Stimulated activated CD8-positive, alpha-beta memory T cell treated with anti-CD3 and anti-CD28 coated beads, Interleukin-15, amount 100 ng/mL, for 4 hours (primary cell): ENCODE results near the gene TNNI3K.

Experiments
- DNase-seq, 2 donors: peaks; one replicate each; pipeline ENCODE4 v3.0.0-alpha.2; 2020; ENCODE audit warnings: low read depth in 2 of 2

The TNNI3K gene

DNA sequence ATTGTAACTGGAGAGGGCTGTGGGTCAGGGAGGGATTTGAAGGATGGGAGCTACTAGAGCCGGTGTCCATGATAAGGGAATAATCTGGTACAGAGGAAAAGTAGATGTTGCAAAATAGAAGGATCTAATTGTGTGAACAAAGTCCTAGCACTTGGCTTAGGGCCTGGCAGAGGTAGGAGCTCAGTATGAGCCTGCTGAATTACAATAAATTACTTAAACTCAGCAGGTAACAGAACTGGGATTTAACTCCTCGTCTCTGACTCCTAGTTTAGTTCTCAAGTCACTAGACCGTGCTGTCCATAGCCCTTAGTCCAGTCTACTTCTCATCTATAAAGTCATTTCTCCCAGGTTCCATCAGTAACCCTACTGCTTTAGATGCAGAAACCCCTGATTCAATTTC is 157.0 kb downstream of the TNNI3K start:
- no peak for DNase-seq

DNA sequence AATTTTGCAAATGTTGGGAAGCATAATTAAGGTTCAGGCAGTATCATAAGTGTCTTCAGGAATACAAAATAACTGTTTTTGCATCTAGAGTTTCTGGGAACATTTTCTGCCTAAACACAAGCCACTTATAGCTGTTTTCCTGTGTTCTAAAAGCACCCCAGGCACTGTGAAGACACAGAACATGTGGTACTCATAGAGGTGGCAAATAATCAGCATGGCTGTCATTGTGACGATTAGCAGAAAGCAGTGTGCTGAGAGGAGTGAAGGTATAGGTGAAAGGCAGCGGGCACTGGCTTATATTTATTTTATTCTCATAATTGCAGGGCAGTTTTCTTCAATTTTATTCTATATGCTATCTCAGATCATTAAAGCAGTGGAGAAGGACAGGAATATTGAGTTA is 157.7 kb downstream of the TNNI3K start:
- no peak for DNase-seq

DNA sequence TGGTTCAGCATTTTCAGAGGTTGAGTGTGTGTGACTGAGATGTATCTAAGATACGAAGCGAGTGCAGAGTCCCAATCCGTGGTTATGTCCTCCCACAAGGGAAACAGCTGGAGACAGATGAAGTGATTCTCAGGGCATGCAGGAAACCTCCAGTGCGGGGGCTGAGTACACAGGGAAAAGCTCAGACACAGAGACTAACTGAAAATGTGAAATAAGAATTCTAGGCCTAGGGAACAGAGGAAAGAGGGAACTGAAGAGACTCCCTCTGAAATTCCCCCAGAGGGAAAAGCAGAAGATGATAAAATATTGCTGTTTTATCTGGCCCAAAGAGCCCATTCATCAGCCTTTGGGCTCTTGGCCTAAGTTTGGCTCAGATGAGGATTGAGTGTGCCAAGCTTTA is 160.4 kb downstream of the TNNI3K start:
- DNase-seq: no peak

DNA sequence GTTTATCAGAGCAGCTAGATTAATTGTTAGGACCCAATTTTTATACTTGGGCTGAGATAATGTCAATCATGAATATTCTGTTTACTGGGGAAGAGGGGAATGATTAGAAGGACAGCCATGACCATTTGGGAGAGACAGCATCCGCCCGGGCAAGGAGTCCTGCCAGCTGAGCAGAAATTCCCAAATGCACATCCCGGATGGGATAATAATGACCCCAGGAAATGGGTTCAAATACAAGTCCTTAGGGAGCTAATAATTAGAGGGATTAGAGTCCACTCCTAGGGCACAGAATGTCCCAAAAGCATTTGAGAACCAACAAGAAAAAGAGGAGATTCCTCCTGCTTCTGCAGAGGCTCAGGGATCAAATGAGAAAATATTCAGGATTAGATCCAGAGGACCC is 161.3 kb downstream of the TNNI3K start:
- no peak for DNase-seq

DNA sequence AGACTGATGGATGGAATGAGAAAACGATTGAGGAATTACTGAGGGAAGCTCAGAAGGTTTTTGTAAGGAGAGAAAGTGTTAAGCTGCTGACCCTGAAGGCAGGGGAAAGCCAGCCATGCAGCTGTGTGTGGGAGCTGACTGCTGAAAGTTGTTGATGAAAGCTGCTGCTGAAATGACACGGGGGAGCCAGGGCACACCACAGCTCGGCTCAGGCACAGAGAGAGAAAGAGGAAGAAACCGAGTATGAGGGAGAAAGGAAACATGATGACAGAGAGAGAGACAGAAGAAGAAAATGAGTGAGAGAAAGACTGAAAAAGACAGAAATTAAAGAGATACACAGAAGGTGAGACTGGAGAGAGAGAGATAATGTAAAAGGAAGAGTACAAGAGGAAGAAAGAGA is 161.7 kb downstream of the TNNI3K start:
- no peak for DNase-seq

DNA sequence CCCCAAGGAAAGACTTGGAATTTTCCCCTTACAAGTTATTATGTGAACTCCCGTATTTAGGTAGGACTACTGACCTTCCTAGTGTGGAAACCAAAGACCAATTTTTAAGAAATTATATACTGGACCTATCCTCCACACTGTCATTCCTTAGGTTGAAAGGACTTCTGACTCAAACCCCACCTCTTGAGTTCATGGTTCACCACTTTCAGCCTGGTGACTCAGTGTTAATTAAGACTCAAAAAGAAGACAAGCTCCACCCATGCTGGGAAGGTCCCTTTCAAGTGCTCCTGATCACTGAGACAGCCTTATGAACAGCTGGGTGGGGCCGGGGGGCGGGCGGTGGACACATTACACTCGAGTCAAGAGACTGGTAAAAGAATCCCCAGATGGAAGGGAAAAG is 164.1 kb downstream of the TNNI3K start:
- no peak for DNase-seq

DNA sequence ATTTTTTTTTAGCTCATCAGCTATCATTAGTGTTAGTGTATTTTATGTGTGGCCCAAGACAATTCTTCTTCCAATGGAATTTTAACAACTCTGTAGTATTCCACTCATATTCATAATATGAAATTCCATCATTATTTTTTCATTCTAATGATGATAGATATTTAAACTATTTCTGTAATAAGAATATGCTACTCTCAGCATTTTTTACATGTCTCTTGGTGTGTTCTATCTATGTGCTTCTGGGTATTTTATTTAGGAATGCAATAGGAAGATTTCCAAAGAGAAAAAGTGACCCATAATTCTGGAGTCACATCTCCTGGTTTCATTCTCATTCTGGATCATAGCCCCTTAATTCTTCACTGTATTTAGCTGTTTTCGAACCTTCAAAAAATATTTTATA is 167.7 kb downstream of the TNNI3K start:
- DNase-seq: no peak

DNA sequence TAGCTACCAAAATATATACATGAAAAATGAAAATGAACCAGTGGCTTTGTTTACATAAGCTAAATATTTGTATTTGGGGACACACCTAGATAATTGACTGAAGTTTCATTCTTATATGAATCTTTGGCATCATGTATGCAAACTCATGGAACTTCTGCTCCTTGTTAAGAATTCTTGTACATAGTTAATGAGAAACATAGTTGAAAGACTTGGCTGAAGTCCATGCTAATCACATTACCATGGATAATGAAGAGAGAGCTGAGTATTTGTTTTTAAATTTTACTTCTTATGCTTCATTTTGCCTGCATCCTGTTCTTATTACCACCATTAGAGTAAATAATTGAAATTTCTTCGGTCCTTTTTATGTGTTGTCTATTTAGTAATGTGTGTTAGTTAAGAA is 168.4 kb downstream of the TNNI3K start:
- DNase-seq: no peak

DNA sequence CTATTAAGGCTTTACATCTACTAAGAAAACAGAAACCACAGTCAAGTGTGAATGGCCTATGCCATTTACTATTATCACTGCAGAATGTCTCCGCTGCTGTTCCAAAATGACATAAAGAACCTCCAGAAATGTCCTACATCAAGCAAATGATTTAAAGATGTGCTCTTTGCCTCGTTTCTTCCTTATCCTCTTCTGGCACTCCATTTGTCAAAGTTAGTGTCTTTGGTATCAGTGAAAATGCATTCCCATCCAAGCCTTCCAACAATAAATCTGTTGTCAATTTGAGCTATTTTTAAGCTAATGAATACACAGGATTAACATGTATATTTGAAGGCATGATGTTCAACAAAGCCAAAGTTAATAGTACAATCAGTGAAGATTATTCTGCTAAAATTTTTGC is 171.6 kb downstream of the TNNI3K start:
- DNase-seq: no peak

DNA sequence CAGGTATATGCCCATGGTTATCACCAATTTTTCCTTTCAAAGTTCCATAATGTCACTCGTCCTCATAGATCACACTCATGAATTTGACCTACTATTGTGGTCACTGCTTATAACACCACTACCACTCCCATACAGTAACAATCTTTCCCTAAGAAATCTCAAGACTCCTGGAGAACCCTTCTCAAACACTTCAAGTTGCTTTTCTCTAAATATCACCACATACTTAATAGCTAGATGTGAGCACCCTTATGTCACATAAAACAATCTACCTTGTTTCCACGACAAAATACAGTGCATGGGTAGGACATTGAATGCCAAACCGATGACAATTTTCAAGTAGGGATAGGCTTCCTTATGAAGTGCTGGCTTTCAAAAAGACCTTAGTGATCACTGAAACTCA is 172.7 kb downstream of the TNNI3K start:
- DNase-seq: no peak

DNA sequence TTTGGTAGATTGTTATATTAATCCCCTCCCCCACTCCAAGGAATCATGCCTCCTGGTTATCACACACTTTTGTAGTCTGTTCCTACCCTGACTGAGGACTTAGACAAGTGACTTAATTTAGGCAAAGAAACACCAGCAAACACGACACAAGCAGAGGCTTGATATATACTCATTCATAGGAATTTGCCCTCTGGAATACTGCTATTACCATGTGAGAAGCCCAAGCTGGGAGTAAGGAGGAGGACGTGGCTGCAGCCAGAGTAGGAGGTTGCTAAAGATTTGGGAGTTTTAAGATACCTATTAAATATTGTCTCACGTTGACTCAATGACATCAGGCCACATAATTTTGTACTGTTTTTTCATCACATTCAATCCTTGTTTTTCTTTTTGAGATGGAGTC is 177.1 kb downstream of the TNNI3K start:
- DNase-seq: no peak

DNA sequence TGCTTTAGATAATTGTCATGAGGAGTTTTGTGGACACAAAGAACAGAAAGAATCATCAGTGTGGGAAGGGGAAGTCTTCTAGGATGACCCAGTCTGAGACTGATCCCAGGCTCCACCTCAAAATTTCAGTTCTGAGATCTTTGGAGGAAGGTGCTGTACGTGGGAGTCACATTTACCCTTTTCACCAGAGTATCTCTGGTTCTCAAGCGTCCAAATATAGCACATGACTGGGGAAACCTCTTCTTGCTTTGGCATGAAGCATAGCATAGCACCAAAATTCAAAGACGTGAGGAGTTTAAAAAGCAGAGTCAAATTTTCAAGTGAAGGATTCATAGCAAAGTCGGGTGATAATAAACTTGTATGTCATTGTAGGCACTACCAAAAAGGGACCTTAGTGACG is 180.7 kb downstream of the TNNI3K start:
- no peak for DNase-seq

DNA sequence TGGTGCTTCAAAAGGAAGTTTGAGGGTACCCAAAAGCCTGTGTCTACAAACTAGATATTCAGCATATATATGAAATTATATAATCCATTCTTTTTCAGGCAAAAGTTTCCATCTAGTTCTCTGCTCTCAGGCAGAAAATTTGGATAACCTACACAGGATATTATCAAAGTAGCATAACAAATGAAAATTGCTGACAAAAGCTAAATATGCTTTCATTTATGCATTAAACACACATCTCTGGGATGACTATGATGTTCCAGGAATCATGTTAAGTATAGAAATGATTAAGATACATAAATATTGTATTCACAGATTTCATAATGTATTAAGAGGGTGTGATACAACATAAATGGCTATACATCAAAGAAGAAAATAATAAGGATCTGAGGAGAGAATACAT is 184.4 kb downstream of the TNNI3K start:
- DNase-seq: no peak

DNA sequence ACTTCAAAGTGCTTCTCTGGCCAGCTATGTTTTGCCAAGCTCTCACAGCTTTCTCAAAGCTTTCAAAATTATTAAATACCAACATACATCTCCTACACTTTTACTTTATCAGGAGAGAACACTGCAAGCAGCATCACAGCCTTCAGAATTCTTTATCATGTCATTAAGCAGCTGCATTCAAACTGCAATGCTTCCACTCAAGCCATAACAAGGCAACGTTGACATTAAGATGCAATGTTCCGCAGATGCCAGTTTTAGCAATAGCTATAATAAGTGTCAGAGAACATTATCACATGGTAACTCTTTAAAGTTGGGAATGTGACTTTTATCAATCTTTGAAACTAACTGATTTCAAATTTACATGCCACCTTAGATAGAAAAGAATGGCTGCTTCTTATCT is 185.3 kb downstream of the TNNI3K start:
- DNase-seq: no peak

DNA sequence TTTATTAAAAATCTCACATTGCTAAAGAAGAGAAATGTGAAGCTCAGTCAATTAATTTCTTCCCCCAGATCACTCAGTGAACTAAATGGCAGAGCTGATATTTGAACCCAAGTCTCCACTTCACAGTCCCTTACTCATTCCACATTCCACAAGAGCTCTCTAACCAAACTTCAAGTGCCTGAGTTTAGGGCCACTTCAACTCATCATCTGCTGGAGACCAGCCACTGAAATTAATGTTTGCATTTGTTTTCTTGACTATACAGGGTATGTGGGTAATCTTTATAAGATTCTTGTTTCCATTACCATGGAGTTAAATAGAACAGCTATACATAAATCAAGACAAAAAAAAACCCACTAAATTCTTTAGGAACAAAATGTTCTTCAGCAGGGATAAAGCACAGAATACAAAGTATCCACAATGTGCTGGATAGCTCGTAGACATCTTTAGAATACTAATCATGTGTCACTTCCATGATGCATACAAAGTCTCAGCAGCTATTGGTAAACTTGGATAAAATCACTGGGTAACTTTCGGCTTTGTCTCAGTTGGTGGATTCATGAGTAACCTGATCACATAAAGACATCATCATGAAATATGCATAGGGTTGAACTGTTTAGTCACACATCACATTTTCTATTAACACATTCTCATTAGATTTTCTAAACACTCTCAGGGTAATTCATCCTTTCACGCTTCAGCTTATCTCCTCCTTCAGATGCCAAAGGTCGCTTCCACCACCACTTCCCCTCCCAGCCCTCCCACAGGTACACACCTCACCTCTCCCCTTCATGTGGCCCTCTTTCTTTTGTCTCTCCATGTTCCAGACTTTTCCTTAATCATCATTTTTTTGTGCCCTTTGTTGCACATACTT is 187.5 kb downstream of the TNNI3K start:
- no peak for DNase-seq

DNA sequence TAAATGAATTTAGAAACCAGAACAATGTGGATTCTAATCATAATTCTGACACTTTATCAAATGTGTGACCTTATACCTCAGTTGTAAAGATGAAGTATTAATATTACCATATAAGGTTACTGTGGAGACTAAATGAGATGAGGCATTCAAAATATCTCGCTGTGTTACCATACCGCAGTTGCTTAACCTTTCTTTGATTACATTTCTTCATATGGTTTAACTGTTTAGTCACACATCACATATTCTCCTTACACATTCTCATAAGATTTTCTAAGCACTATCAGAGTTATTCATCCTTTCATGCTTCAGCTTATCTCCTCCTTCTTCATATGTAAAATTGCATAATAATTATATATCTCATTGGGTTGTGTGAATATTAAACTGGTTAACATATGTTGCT is 188.3 kb downstream of the TNNI3K start:
- DNase-seq: no peak

DNA sequence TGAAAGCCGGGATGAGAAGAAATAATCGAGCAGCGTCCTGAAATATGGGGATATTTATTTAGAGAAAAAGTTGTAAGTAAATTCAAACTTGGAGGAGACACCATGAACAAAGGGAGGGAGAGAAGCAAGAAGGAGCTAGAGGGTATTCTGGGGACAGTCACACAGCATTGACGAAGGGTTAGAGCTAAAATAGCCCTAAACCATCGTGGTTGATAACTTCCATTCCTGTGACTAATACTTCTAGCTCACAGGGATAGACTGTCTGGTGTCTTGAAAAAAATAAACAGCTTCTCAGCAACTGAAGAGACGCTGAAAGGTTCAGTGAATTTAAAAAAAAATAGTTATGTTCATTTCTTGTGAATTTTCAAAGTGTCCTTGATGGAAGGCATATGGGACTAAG is 190.5 kb downstream of the TNNI3K start:
- DNase-seq: no peak

DNA sequence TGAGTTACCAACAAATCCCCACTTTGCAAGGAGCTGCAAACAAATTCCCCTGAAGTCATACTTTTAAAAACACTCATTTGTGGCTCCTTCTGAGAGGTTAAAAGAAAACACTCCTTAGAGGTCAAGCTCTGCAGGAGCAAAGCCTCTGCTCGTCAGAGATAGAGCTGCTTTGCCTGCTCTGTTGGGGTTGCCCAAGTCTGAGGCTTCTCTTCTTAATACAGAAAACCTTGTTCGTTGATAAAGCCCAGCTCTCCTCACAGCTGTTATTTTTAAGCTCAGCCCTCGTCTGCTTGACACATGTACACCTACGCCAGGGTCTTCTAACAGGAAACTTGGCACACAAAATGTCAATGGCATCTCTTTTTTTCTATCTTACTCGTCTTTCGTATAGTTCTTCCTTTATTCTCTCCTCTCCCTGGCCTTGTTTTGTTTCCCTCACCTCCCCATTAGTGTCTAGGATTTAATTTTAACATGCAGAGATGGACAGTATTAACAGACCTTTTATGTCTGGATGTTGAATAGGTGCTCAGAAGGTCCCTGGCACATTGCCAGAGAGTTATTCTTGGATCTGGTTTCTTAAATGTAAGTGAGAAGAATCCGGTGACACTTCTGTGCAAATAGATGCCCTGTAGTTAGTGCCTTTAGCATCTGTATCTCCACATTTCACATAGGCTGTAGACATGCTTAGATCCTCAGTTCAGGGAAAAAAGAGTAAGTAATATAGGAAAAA is 191.2 kb downstream of the TNNI3K start:
- no peak for DNase-seq

DNA sequence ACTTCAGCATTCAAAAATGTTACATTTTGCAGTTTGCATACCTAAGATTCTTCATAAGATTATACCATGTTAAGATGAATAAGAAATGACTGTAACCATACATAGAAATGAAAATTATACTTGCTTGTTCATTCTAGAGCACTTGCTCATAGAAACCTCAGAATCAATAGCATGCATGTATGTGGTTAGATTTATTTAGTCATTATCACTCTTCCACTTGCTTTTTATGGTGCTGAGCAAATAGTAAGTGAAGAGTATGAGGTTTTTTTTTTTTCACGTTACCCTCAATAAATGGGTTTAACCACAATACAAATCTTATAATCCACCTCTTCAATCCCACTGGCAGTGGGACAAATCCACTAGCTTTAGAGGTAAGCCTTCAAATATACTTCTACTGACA is 192.5 kb downstream of the TNNI3K start:
- DNase-seq: no peak

DNA sequence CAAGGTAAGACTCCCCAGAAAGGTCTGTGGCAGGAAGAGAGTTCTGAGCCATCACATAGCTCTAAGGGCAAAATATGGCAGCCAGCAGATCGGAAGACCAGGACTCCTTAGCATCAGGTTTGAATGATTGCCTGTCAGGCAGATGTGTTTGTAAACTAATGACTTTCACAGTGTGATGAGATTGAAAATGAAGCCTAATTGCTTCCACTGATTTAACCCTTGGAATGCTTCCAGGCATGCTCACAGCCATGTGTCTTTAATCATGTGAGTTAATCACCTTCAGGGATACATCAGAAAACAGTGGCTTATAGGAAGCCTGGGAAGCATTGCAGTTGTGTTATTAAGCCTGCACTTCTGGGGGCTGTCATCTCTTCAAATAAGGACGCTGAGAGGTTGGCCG is 194.4 kb downstream of the TNNI3K start:
- DNase-seq: no peak

DNA sequence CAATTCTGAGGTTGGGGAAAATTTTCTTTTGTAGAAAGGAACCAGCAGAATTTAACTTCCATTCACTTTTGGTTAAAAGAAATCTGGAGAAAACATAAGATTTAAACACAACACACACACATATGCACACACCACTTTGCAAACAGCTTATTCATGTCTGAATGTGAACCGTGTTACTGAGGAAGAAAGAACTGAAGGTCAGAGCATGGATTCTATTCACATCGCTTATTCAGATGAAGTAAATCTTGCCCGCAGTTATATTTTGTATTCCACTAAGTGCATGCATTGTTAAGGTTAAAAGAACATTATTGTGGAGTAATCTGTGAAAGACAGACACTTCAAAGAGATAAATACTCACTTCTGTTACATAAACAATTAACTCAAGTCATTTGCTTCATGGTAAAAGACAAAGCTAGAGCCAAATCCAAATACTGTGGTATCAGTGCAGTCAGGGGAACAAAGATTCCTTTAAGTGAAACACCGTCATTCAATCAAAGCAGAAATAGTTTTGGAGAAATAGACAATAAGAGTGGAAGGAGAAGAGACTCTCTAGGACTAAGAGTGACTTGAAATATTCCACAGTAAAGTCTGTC is 195.3 kb downstream of the TNNI3K start:
- DNase-seq: no peak

DNA sequence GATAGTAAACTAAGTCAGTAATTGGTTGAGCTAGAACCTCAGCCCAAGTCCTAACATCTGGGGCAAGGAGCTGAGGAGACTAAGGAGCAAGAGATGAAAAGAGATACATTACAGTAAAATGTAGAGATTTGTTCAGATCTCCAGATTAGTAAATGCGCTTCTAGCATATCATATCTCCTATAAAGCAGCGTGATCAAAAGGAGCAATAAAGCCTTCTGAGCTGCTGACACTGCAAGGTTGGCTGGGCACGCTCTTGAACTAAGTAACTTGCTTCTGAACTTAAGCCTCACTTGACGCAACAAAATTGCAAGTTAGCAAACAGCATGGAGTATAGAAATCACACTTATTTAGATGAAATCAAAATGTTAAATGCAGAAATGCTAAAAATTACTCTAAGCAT is 196.3 kb downstream of the TNNI3K start:
- no peak for DNase-seq

DNA sequence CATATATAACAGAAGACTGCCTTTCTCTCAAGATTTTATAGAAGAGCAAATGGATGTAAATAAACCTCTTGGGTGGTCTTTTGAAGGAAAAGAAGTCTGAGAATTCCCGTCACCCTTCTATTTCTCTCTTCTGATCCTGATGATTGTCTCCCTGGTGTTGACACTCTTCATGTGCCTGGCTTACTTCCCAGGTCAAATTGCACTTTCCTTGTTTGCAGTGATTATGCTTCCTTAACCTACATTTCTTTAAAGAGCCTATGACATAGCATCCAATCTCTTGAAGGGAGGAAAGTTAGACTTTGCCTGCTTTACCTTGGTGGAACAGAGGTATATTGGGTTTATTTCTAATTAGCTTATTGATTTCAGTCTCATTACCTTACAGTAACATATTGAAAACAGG is 197.1 kb downstream of the TNNI3K start:
- DNase-seq: no peak
